Measurements from ENCODE around the gene LARP4B. TPM values are rescaled to one million over a fixed set of nuclear protein-coding genes. Genes with fewer than 3 reads are reported as not detected.

LARP4B gene
- polyA plus RNA-seq, 1 of the 3 experiments (the other 2 are of a cell fraction): 23.3 TPM

DNA sequence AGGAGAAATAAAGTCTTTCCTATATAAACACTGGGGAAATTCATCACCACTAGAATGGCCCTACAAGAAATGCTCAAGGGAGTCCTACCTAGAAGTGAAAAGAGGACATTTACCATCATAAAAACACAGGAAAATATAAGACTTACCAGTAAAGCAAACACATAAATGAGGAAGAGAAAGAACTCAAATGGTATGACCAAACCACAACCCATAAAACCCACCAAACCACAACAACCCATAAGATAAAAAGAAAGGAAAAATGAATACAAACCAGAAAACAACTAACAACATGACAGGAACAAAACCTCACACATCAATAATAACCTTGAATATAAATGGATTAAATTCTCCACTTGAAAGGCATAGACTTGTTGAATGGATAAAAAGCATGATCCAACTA lies 170.1 kb downstream of the LARP4B start (continued):
- TF ChIP-seq, protein P1, sequence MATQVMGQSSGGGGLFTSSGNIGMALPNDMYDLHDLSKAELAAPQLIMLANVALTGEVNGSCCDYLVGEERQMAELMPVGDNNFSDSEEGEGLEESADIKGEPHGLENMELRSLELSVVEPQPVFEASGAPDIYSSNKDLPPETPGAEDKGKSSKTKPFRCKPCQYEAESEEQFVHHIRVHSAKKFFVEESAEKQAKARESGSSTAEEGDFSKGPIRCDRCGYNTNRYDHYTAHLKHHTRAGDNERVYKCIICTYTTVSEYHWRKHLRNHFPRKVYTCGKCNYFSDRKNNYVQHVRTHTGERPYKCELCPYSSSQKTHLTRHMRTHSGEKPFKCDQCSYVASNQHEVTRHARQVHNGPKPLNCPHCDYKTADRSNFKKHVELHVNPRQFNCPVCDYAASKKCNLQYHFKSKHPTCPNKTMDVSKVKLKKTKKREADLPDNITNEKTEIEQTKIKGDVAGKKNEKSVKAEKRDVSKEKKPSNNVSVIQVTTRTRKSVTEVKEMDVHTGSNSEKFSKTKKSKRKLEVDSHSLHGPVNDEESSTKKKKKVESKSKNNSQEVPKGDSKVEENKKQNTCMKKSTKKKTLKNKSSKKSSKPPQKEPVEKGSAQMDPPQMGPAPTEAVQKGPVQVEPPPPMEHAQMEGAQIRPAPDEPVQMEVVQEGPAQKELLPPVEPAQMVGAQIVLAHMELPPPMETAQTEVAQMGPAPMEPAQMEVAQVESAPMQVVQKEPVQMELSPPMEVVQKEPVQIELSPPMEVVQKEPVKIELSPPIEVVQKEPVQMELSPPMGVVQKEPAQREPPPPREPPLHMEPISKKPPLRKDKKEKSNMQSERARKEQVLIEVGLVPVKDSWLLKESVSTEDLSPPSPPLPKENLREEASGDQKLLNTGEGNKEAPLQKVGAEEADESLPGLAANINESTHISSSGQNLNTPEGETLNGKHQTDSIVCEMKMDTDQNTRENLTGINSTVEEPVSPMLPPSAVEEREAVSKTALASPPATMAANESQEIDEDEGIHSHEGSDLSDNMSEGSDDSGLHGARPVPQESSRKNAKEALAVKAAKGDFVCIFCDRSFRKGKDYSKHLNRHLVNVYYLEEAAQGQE (IDR thresholded peaks at IDR 0.05; ENCODE audit: low read depth, low read length): no peak
- TF ChIP-seq POLR2AphosphoS5 (IDR thresholded peaks at IDR 0.05; ENCODE audit: low read depth, low read length): no peak

- Histone ChIP-seq H3K9ac (no peak overlapping the region), H3K4me2 (no peak overlapping the region), H3K79me2 (ENCODE audit: insufficient read depth) (no peaks in the 10 kb centered on the region), H3K36me3 (replicated peaks in 1 of 2; ENCODE audit: control insufficient read depth in 1 of 2, insufficient read depth in 2 of 2, low read length in 1 of 2) (no peaks in the 10 kb centered on the region), H3K27ac (ENCODE audit: low read depth in 2 of 2, low read length in 1 of 2) (no peak overlapping the region), H3K9me2 (no peaks in the 10 kb centered on the region), H4K20me1 (ENCODE audit: insufficient read depth) (no peaks in the 10 kb centered on the region), H3K27me3 (ENCODE audit: insufficient read depth) (no peaks in the 10 kb centered on the region), H3K9me3 (no peaks in the 10 kb centered on the region), H3K4me1 (ENCODE audit: control insufficient read depth in 1 of 2, insufficient read depth in 2 of 2, low read depth in 1 of 2, low read length in 1 of 2) (no peaks in the 10 kb centered on the region; a peak in 1 of 4 replicates), H3F3A (replicated peaks; ENCODE audit: insufficient read depth) (no peaks in the 10 kb centered on the region), H2AFZ (ENCODE audit: low read depth) (no peak overlapping the region), H3K4me3 (ENCODE audit: low read depth in 2 of 2, low read length in 1 of 2) (no peak overlapping the region)
- ChIA-PET CTCF (no interaction called here), POLR2A (no interaction called here)
- TF ChIP-seq JUND (IDR thresholded peaks at IDR 0.05) (no peak), GATA2 (CRISPR knock-in tag; IDR thresholded peaks at IDR 0.05) (no peak), EZH2phosphoT487 (IDR thresholded peaks at IDR 0.05; ENCODE audit: borderline replicate concordance, low read depth) (no peak), FOXJ3 (CRISPR knock-in tag; IDR thresholded peaks at IDR 0.05) (no peak), FOSL2 (IDR thresholded peaks at IDR 0.05; ENCODE audit: borderline replicate concordance, low read depth) (no peak), EP300 (IDR thresholded peaks at IDR 0.05; ENCODE audit: borderline replicate concordance in 1 of 2, low read depth in 1 of 2, low read length in 1 of 2) (no peak), MEF2A (IDR thresholded peaks at IDR 0.05; ENCODE audit: borderline replicate concordance, low read depth) (no peak), TCF12 (IDR thresholded peaks at IDR 0.05) (no peak), ELF1 (IDR thresholded peaks at IDR 0.05) (no peak)
- TF ChIP-seq, protein P2, sequence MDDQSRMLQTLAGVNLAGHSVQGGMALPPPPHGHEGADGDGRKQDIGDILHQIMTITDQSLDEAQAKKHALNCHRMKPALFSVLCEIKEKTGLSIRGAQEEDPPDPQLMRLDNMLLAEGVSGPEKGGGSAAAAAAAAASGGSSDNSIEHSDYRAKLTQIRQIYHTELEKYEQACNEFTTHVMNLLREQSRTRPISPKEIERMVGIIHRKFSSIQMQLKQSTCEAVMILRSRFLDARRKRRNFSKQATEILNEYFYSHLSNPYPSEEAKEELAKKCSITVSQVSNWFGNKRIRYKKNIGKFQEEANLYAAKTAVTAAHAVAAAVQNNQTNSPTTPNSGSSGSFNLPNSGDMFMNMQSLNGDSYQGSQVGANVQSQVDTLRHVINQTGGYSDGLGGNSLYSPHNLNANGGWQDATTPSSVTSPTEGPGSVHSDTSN (IDR thresholded peaks at IDR 0.05): no peak
- TF ChIP-seq, protein P3, sequence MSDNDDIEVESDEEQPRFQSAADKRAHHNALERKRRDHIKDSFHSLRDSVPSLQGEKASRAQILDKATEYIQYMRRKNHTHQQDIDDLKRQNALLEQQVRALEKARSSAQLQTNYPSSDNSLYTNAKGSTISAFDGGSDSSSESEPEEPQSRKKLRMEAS (IDR thresholded peaks at IDR 0.05; ENCODE audit: low read depth): no peak
- TF ChIP-seq, protein P4, sequence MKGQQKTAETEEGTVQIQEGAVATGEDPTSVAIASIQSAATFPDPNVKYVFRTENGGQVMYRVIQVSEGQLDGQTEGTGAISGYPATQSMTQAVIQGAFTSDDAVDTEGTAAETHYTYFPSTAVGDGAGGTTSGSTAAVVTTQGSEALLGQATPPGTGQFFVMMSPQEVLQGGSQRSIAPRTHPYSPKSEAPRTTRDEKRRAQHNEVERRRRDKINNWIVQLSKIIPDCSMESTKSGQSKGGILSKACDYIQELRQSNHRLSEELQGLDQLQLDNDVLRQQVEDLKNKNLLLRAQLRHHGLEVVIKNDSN (IDR thresholded peaks at IDR 0.05; ENCODE audit: borderline replicate concordance, low read depth): no peak
- 42% methylated on average over 2 of the region's 2 CpGs for WGBS (ENCODE audit: low lambda C conversion rate)
- DNase-seq: no peak
These were observed 170.9 kb downstream of the LARP4B start for GRCh38 chr10:760622-761021.
